Trophoblast cell (in vitro differentiated cells and primary cell): ENCODE measurements around the gene VASH2.
"Not testable (repeated sequence)": the region's sequence is repeated elsewhere in the genome, so short reads cannot be mapped to it uniquely, and the experiment has no call there.

Experiments
- DNase-seq, 2 donors: peaks; one replicate each; pipeline ENCODE4 v3.0.0-alpha.2; 2016
- H2AFZ ChIP-seq: 2 replicates; pipeline ENCODE4 v1.6.1; 2013; ENCODE audit warnings: low read length, moderate library complexity, mild to moderate bottlenecking; ENCODE audit not compliant: insufficient read depth, poor library complexity
- H2AK5ac ChIP-seq: 2 replicates; pipeline ENCODE4 v1.6.1; 2013; ENCODE audit warnings: mild to moderate bottlenecking, low read length
- H2BK120ac ChIP-seq: 2 replicates; pipeline ENCODE4 v1.6.1; 2013; ENCODE audit warnings: low read length, mild to moderate bottlenecking, moderate library complexity; ENCODE audit not compliant: insufficient read depth, poor library complexity
- H2BK12ac ChIP-seq: 2 replicates; pipeline ENCODE4 v1.6.1; 2013; ENCODE audit warnings: mild to moderate bottlenecking, low read length, moderate library complexity
- H2BK5ac ChIP-seq: 2 replicates; pipeline ENCODE4 v1.6.1; 2013; ENCODE audit warnings: low read length, low read depth, moderate library complexity, mild to moderate bottlenecking; ENCODE audit not compliant: poor library complexity
- H3K14ac ChIP-seq: 2 replicates; pipeline ENCODE4 v1.6.1; 2013; ENCODE audit warnings: mild to moderate bottlenecking, low read length
- H3K18ac ChIP-seq: 2 replicates; pipeline ENCODE4 v1.6.1; 2013; ENCODE audit warnings: mild to moderate bottlenecking, low read length
- H3K23ac ChIP-seq: 2 replicates; pipeline ENCODE4 v1.6.1; 2013; ENCODE audit warnings: low read length
- H3K27ac ChIP-seq: 2 replicates; pipeline ENCODE4 v1.5.1; 2013; ENCODE audit warnings: low read depth, mild to moderate bottlenecking, inconsistent platforms, low read length, moderate library complexity
- H3K27me3 ChIP-seq: 2 replicates; pipeline ENCODE4 v1.6.1; 2013; ENCODE audit warnings: inconsistent platforms, mild to moderate bottlenecking, low read length, moderate library complexity; ENCODE audit not compliant: insufficient read depth
- H3K36me3 ChIP-seq, 2 experiments: 1 replicate in 1 of 2; 2 replicates in 1 of 2; pipeline ENCODE4 v1.6.1; 2013; ENCODE audit warnings: low read length in 2 of 2, mild to moderate bottlenecking in 2 of 2, moderate library complexity in 1 of 2; ENCODE audit not compliant: insufficient read depth in 2 of 2, control insufficient read depth in 1 of 2
- H3K4ac ChIP-seq: 2 replicates; pipeline ENCODE4 v1.6.1; 2013; ENCODE audit warnings: low read depth, mild to moderate bottlenecking, low read length, moderate library complexity
- H3K4me1 ChIP-seq, 2 experiments: 1 replicate in 1 of 2; 2 replicates in 1 of 2; pipeline ENCODE4 v1.6.1; 2013; ENCODE audit warnings: low read length in 2 of 2, mild to moderate bottlenecking in 2 of 2, moderate library complexity in 1 of 2; ENCODE audit not compliant: insufficient read depth in 2 of 2, control insufficient read depth in 1 of 2
- H3K4me2 ChIP-seq: 2 replicates; pipeline ENCODE4 v1.6.1; 2013; ENCODE audit warnings: inconsistent platforms, mild to moderate bottlenecking, low read length, moderate library complexity
- H3K4me3 ChIP-seq: 2 replicates; pipeline ENCODE4 v1.5.1; 2013; ENCODE audit warnings: mild to moderate bottlenecking, low read depth, low read length, inconsistent platforms
- H3K79me1 ChIP-seq: one replicate; pipeline ENCODE4 v1.6.1; 2013; ENCODE audit warnings: low read length
- H3K79me2 ChIP-seq: 2 replicates; pipeline ENCODE4 v1.6.1; 2013; ENCODE audit warnings: low read length, mild to moderate bottlenecking; ENCODE audit not compliant: control insufficient read depth, insufficient read depth, poor library complexity
- H3K9ac ChIP-seq: 2 replicates; pipeline ENCODE4 v1.6.1; 2013; ENCODE audit warnings: mild to moderate bottlenecking, low read length
- H3K9me3 ChIP-seq: 2 replicates; pipeline ENCODE4 v1.6.1; 2013; ENCODE audit warnings: low read depth, mild to moderate bottlenecking, control low read depth, inconsistent platforms, low read length; ENCODE audit not compliant: insufficient read depth
- H4K12ac ChIP-seq: 2 replicates; pipeline ENCODE4 v1.6.1; 2013; ENCODE audit warnings: low read depth, mild to moderate bottlenecking, low read length, moderate library complexity
- H4K8ac ChIP-seq: 2 replicates; pipeline ENCODE4 v1.6.1; 2013; ENCODE audit warnings: low read depth, mild to moderate bottlenecking, low read length, moderate library complexity
- H4K91ac ChIP-seq: one replicate; pipeline ENCODE4 v1.6.1; 2013; ENCODE audit warnings: low read depth, mild to moderate bottlenecking, low read length, moderate library complexity
- WGBS: extraction: QIAGEN DNeasy Blood & Tissue Kit; methylation state at CpG from one replicate; pipeline ENCODE4 v1.1.7; 2013; ENCODE audit warnings: missing lambda C conversion rate; ENCODE audit not compliant: insufficient read length, insufficient coverage; ENCODE audit errors: extremely low coverage; 5-methylcytosine and 5-hydroxymethylcytosine counted together

Gene VASH2

DNA sequence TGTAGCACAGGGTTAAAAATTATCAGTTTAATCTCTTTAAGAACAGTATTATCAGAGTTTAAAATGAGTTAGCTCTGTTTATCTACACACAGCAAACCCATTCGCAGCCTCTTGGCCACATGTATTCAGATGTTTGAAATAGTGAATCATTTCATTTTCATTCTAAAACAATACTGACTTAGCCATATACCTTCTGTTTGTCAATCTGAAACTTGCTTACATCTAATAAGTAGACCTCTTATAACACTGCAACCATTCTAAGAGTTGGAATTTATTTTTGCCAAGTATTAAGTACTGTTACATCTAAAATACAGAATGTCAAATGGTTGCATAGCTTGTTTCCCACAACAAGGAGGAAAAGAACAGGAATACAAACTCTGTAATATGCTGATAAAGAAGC lies 39.9 kb downstream of the VASH2 start:
- no peak overlapping the region for H3K23ac ChIP-seq
- no peaks in the 10 kb centered on the region for H3K79me2 ChIP-seq
- no peak overlapping the region for H4K91ac ChIP-seq
- no peak overlapping the region for H3K4me3 ChIP-seq
- no peak overlapping the region for H2AK5ac ChIP-seq
- H3K9me3 ChIP-seq: no peaks in the 10 kb centered on the region
- H4K12ac ChIP-seq: no peak overlapping the region
- no peak overlapping the region for H3K4me2 ChIP-seq
- DNase-seq: no peak
- H3K14ac ChIP-seq: no peak overlapping the region
- no CpG with 5 or more reads among the region's 1 CpG for WGBS
- H2AFZ ChIP-seq: no peak overlapping the region
- no peak overlapping the region for H3K9ac ChIP-seq
- no peak overlapping the region for H3K27ac ChIP-seq
- H3K4me1 ChIP-seq: no peaks in the 10 kb centered on the region
- no peak overlapping the region for H2BK5ac ChIP-seq
- peaks cover 0 to 3% of the 10 kb centered on the region in 2 experiments for H3K36me3 ChIP-seq
- H4K8ac ChIP-seq: no peak overlapping the region
- H2BK12ac ChIP-seq: no peak overlapping the region
- no peak overlapping the region for H3K4ac ChIP-seq
- no peak overlapping the region for H3K18ac ChIP-seq
- no peaks in the 10 kb centered on the region for H3K27me3 ChIP-seq
- H3K79me1 ChIP-seq: no peaks in the 10 kb centered on the region
- H2BK120ac ChIP-seq: no peak overlapping the region

DNA sequence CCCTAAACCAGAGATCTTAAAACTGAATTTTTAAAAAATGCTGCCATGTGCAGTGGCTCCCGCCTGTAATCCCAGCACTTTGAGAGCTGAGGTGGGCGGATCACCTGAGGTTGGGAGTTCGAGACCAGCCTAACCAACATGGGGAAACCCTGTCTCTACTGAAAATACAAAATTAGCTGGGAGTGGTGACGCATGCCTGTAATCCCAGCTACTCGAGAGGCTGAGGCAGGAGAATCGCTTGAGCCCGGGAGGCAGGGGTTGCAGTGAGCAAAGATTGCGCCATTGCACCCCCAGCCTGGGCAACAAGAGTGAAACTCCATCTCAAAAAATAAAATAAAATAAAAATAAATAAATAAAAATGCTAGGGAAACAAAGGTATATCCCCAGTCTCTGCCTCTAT lies 43.6 kb downstream of the VASH2 start:
- not testable (repeated sequence) for H2BK120ac ChIP-seq, H3K79me1 ChIP-seq, H3K18ac ChIP-seq, H3K23ac ChIP-seq, H3K4ac ChIP-seq, H4K12ac ChIP-seq, H3K4me3 ChIP-seq, H3K4me1 ChIP-seq, H3K9ac ChIP-seq, H4K91ac ChIP-seq, H4K8ac ChIP-seq, H2AFZ ChIP-seq, H3K79me2 ChIP-seq, H2AK5ac ChIP-seq, DNase-seq, H3K9me3 ChIP-seq, H3K27me3 ChIP-seq, H3K27ac ChIP-seq, H2BK12ac ChIP-seq, H3K36me3 ChIP-seq, H3K4me2 ChIP-seq, H2BK5ac ChIP-seq, H3K14ac ChIP-seq
- no CpG with 5 or more reads among the region's 8 CpGs for WGBS

DNA sequence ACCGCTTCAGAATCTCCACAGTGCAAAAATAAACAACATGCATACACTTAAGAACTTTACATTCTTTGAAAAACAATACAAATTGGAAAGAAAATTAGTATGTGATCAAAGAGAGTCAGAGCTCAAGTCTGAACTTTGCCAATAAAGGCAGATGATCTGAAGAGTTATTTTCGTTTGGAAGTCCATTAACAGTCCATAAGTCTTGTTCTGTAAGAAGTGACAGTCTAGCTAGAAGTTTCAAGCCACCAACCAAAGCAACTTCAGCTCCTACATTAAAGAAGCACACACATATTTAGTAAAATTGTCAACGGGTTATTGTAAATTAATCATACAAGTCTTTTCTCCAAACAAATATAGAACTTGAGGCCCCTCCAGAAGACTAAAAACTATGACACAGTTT lies 44.6 kb downstream of the VASH2 start:
- no peak overlapping the region for H3K9ac ChIP-seq
- H3K27me3 ChIP-seq: no peaks in the 10 kb centered on the region
- no peaks in the 10 kb centered on the region for H3K79me1 ChIP-seq
- H4K91ac ChIP-seq: no peak overlapping the region
- no peak overlapping the region for H3K4ac ChIP-seq
- no peak for DNase-seq
- no peaks in the 10 kb centered on the region for H3K9me3 ChIP-seq
- H3K4me2 ChIP-seq: no peak overlapping the region
- no peaks in the 10 kb centered on the region for H3K4me1 ChIP-seq
- H3K27ac ChIP-seq: no peak overlapping the region
- H3K79me2 ChIP-seq: no peaks in the 10 kb centered on the region
- H3K4me3 ChIP-seq: no peak overlapping the region
- no peak overlapping the region for H2BK120ac ChIP-seq
- no peak overlapping the region for H2BK5ac ChIP-seq
- no peak overlapping the region for H2AFZ ChIP-seq
- H4K12ac ChIP-seq: no peak overlapping the region
- H3K18ac ChIP-seq: no peak overlapping the region
- WGBS: no CpG with 5 or more reads among the region's 3 CpGs
- no peak overlapping the region for H2BK12ac ChIP-seq
- H4K8ac ChIP-seq: no peak overlapping the region
- H3K36me3 ChIP-seq: peaks cover 4 to 9% of the 10 kb centered on the region in 2 experiments
- H3K23ac ChIP-seq: no peak overlapping the region
- H2AK5ac ChIP-seq: no peak overlapping the region
- H3K14ac ChIP-seq: no peak overlapping the region

DNA sequence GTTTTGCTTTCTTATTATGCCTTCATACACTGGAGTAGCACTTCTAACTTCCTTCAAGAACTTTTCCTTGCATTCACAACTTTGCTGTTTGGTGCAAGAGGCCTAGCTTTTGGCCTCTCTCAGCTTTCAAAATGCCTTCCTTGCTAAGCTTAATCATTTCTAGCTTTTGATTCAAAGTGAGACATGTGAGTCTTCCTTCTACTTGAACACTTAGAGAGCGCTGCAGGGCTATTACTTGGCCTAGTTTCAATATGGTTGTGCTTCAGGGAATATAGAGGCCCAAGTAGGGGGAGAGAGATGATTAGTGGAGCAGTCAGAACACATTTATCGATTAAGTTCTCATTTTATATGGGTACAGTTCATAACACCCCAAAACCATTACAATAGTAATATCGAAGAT lies 52.9 kb downstream of the VASH2 start:
- Histone ChIP-seq H2BK5ac (no peak overlapping the region), H3K79me2 (no peaks in the 10 kb centered on the region), H3K14ac (no peak overlapping the region), H3K4ac (no peak overlapping the region), H2AFZ (no peak overlapping the region), H3K9ac (no peak overlapping the region), H4K12ac (no peak overlapping the region), H3K23ac (no peak overlapping the region), H3K9me3 (no peaks in the 10 kb centered on the region), H2BK12ac (no peak overlapping the region), H3K4me1 (no peaks in the 10 kb centered on the region), H3K4me3 (no peak overlapping the region), H4K8ac (no peak overlapping the region), H3K18ac (no peak overlapping the region), H3K27me3 (no peaks in the 10 kb centered on the region), H2BK120ac (no peak overlapping the region), H3K79me1 (no peaks in the 10 kb centered on the region), H4K91ac (no peak overlapping the region), H2AK5ac (no peak overlapping the region), H3K27ac (no peak overlapping the region), H3K36me3 (peaks cover 12 to 14% of the 10 kb centered on the region in 2 experiments), H3K4me2 (no peak overlapping the region)
- no CpG with 5 or more reads among the region's 3 CpGs for WGBS
- no peak for DNase-seq
